ENCODE results near the gene CT45A5.
"Not testable (repeated sequence)": the region's sequence is repeated elsewhere in the genome, so short reads cannot be mapped to it uniquely, and the experiment has no call there.

CT45A5 gene

GRCh38 chrX:135785403-135785802 lies at the start of gene CT45A5:
Gene CT45A5, minus strand, starts transcription at chrX:135785503. Its CDS starts 3,774 bp downstream, at chrX:135781729.
- DNase-seq (ENCODE audit: low spot score); FAIRE-seq: not testable (repeated sequence)

- FAIRE-seq; DNase-seq (ENCODE audit: low spot score): not testable (repeated sequence)
Measured at GRCh38 chrX:135819912-135820311, 34.6 kb upstream of the CT45A5 start, which contains the start of gene CT45A2. Gene CT45A2, minus strand, starts transcription at chrX:135820012. Its CDS starts 3,747 bp downstream, at chrX:135816265.

- FAIRE-seq; DNase-seq (ENCODE audit: low spot score): not testable (repeated sequence)
Measured at GRCh38 chrX:135802687-135803086, 17.4 kb upstream of the CT45A5 start, which contains the start of gene CT45A6. Gene CT45A6, minus strand, starts transcription at chrX:135802787. Its CDS starts 3,794 bp downstream, at chrX:135798993.

- not testable (repeated sequence) for FAIRE-seq; DNase-seq (ENCODE audit: low spot score)
Measured at GRCh38 chrX:135768091-135768490, 17.2 kb downstream of the CT45A5 start, which contains the start of gene CT45A3. Gene CT45A3, minus strand, starts transcription at chrX:135768191. Its CDS starts 3,747 bp downstream, at chrX:135764444.

GRCh38 chrX:135744739-135745138 lies 40.6 kb downstream of the CT45A5 start:
- not testable (repeated sequence) for DNase-seq (ENCODE audit: low spot score); FAIRE-seq

GRCh38 chrX:135741192-135741715 lies 44.0 kb downstream of the CT45A5 start:
- FAIRE-seq (no peak), DNase-seq (ENCODE audit: low spot score) (no peak)

GRCh38 chrX:135740681-135741149 lies 44.6 kb downstream of the CT45A5 start:
- FAIRE-seq (no peak), DNase-seq (ENCODE audit: low spot score) (peak; percentile 48)

GRCh38 chrX:135737366-135738071 lies 47.8 kb downstream of the CT45A5 start:
- no peak for FAIRE-seq
- DNase-seq (ENCODE audit: low spot score): no peak

- not testable (repeated sequence) for DNase-seq (ENCODE audit: low spot score); FAIRE-seq
Measured at GRCh38 chrX:135734666-135735065, 50.6 kb downstream of the CT45A5 start.

Measured in urothelium cell line (cell line).